Neural cell (in vitro differentiated cells): ENCODE measurements around the gene NEDD4L.

ENCODE experiments used
- CTCF ChIP-seq: fragments of 450-650 bp; IDR thresholded peaks from 2 replicates; pipeline ENCODE4 v1.5.1; 2014; ENCODE audit warnings: antibody characterized with exemption, mild to moderate bottlenecking, moderate library complexity; ENCODE audit not compliant: poor library complexity, severe bottlenecking
- EP300 ChIP-seq: fragments of 450-650 bp; conservative IDR thresholded peaks from 2 replicates; pipeline ENCODE4 v1.6.1; 2014; ENCODE audit warnings: antibody characterized with exemption, mild to moderate bottlenecking, moderate library complexity; ENCODE audit not compliant: poor library complexity, severe bottlenecking
- EZH2 ChIP-seq: fragments of 200-600, 300-800 bp; shearing (Covaris generic), sonication (generic); IDR thresholded peaks from 2 replicates; pipeline ENCODE4 v1.6.1; 2014; ENCODE audit warnings: antibody characterized with exemption, low read length, borderline replicate concordance, mild to moderate bottlenecking; ENCODE audit not compliant: insufficient read depth, poor library complexity, severe bottlenecking
- MXI1 ChIP-seq: fragments of 450-650 bp; conservative IDR thresholded peaks from 2 replicates; pipeline ENCODE4 v1.6.1; 2014; ENCODE audit warnings: antibody characterized with exemption, mild to moderate bottlenecking; ENCODE audit not compliant: poor library complexity, severe bottlenecking
- POLR2AphosphoS5 ChIP-seq: IDR thresholded peaks from 2 replicates; pipeline ENCODE4 v1.6.1; 2012
- RAD21 ChIP-seq: fragments of 450-650 bp; conservative IDR thresholded peaks from 2 replicates; pipeline ENCODE4 v1.6.1; 2014; ENCODE audit warnings: antibody characterized with exemption, mild to moderate bottlenecking, moderate library complexity
- SMC3 ChIP-seq: fragments of 450-650 bp; conservative IDR thresholded peaks from 2 replicates; pipeline ENCODE4 v1.6.1; 2014; ENCODE audit warnings: antibody characterized with exemption, mild to moderate bottlenecking, moderate library complexity; ENCODE audit not compliant: poor library complexity
- TAF1 ChIP-seq: IDR thresholded peaks from 2 replicates; pipeline ENCODE4 v1.6.1; 2012; ENCODE audit warnings: low read depth
- TF ChIP-seq, protein P1 (sequence below): IDR thresholded peaks from 2 replicates; pipeline ENCODE4 v1.6.1; 2012; ENCODE audit warnings: borderline replicate concordance

GRCh38 chr18:58391231-58391825, 347.3 kb downstream of the NEDD4L start:
- no peak for TF ChIP-seq CTCF
- TF ChIP-seq MXI1 = peak; percentile 8
- TF ChIP-seq, protein P1, sequence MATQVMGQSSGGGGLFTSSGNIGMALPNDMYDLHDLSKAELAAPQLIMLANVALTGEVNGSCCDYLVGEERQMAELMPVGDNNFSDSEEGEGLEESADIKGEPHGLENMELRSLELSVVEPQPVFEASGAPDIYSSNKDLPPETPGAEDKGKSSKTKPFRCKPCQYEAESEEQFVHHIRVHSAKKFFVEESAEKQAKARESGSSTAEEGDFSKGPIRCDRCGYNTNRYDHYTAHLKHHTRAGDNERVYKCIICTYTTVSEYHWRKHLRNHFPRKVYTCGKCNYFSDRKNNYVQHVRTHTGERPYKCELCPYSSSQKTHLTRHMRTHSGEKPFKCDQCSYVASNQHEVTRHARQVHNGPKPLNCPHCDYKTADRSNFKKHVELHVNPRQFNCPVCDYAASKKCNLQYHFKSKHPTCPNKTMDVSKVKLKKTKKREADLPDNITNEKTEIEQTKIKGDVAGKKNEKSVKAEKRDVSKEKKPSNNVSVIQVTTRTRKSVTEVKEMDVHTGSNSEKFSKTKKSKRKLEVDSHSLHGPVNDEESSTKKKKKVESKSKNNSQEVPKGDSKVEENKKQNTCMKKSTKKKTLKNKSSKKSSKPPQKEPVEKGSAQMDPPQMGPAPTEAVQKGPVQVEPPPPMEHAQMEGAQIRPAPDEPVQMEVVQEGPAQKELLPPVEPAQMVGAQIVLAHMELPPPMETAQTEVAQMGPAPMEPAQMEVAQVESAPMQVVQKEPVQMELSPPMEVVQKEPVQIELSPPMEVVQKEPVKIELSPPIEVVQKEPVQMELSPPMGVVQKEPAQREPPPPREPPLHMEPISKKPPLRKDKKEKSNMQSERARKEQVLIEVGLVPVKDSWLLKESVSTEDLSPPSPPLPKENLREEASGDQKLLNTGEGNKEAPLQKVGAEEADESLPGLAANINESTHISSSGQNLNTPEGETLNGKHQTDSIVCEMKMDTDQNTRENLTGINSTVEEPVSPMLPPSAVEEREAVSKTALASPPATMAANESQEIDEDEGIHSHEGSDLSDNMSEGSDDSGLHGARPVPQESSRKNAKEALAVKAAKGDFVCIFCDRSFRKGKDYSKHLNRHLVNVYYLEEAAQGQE = no peak
- TF ChIP-seq POLR2AphosphoS5 = peak; percentile 43
- no peak for TF ChIP-seq EP300
- no peak for TF ChIP-seq EZH2
- TF ChIP-seq RAD21 = no peak
- TF ChIP-seq TAF1 = no peak
- TF ChIP-seq SMC3 = no peak
